HEK293 (cell line): ENCODE measurements around the gene SLC41A1.
A peak's percentile ranks its signal among the peaks of the same experiment; 100 is the strongest.

Source experiments
- CTCF ChIP-seq: fragments of 450-650 bp; formaldehyde crosslinking; IDR thresholded peaks from 2 replicates; pipeline ENCODE4 v1.5.1; 2016; ENCODE audit warnings: missing biosample characterization, missing genetic modification characterization
- HOXA7 ChIP-seq: sonication (generic); formaldehyde crosslinking; IDR thresholded peaks from 2 replicates; pipeline ENCODE4 v1.8.1; 2022; ENCODE audit warnings: missing genetic modification reagents, borderline replicate concordance
- MEIS1 ChIP-seq: sonication (generic); formaldehyde crosslinking; IDR thresholded peaks from 2 replicates; pipeline ENCODE4 v1.8.1; 2022; ENCODE audit warnings: missing genetic modification reagents, mild to moderate bottlenecking, borderline replicate concordance
- OVOL3 ChIP-seq: fragments of 450-650 bp; formaldehyde crosslinking; IDR thresholded peaks from 2 replicates; pipeline ENCODE4 v1.5.1; 2016; ENCODE audit warnings: missing biosample characterization, missing genetic modification characterization
- PRDM1 ChIP-seq: fragments of 450-650 bp; formaldehyde crosslinking; IDR thresholded peaks from 2 replicates; pipeline ENCODE4; 2016; ENCODE audit warnings: missing biosample characterization, missing genetic modification characterization
- REPIN1 ChIP-seq: fragments of 450-650 bp; formaldehyde crosslinking; IDR thresholded peaks from 2 replicates; pipeline ENCODE4 v1.5.1; 2017; ENCODE audit warnings: missing biosample characterization, missing genetic modification characterization, low read depth
- SALL2 ChIP-seq: fragments of 450-650 bp; formaldehyde crosslinking; IDR thresholded peaks from 2 replicates; pipeline ENCODE4 v1.5.0; 2017; ENCODE audit warnings: missing biosample characterization, mild to moderate bottlenecking, missing genetic modification characterization, borderline replicate concordance
- SETDB1 ChIP-seq: IDR thresholded peaks from one replicate; pipeline ENCODE4 v1.6.1; 2017; ENCODE audit warnings: mild to moderate bottlenecking, low read length, moderate library complexity, mixed read lengths; ENCODE audit not compliant: insufficient read length
- TSHZ1 ChIP-seq: fragments of 450-650 bp; formaldehyde crosslinking; IDR thresholded peaks from 2 replicates; pipeline ENCODE4 v1.5.1; 2016; ENCODE audit warnings: missing biosample characterization, missing genetic modification characterization, borderline replicate concordance
- YY1 ChIP-seq: fragments of 450-650 bp; formaldehyde crosslinking; IDR thresholded peaks from 2 replicates; pipeline ENCODE4 v1.5.1; 2018; ENCODE audit warnings: missing biosample characterization, missing genetic modification characterization
- ZBTB1 ChIP-seq: fragments of 450-650 bp; formaldehyde crosslinking; IDR thresholded peaks from 2 replicates; pipeline ENCODE4 v1.5.1; 2016; ENCODE audit warnings: missing biosample characterization, missing genetic modification characterization
- ZBTB10 ChIP-seq: fragments of 450-650 bp; formaldehyde crosslinking; IDR thresholded peaks from 2 replicates; pipeline ENCODE4 v1.5.1; 2016; ENCODE audit warnings: missing biosample characterization, missing genetic modification characterization
- ZBTB17 ChIP-seq: fragments of 450-650 bp; formaldehyde crosslinking; IDR thresholded peaks from 2 replicates; pipeline ENCODE4 v1.5.1; 2016; ENCODE audit warnings: missing biosample characterization, missing genetic modification characterization
- ZBTB48 ChIP-seq: fragments of 450-650 bp; formaldehyde crosslinking; IDR thresholded peaks from 2 replicates; pipeline ENCODE4 v1.5.1; 2016; ENCODE audit warnings: missing biosample characterization, missing genetic modification characterization
- ZNF140 ChIP-seq: fragments of 450-650 bp; formaldehyde crosslinking; IDR thresholded peaks from 2 replicates; pipeline ENCODE4 v1.5.1; 2016; ENCODE audit warnings: missing biosample characterization, missing genetic modification characterization
- ZNF157 ChIP-seq: fragments of 450-650 bp; formaldehyde crosslinking; IDR thresholded peaks from 2 replicates; pipeline ENCODE4 v1.5.1; 2016; ENCODE audit warnings: missing biosample characterization, missing genetic modification characterization
- ZNF175 ChIP-seq: fragments of 450-650 bp; formaldehyde crosslinking; IDR thresholded peaks from 2 replicates; pipeline ENCODE4 v1.5.1; 2016; ENCODE audit warnings: missing biosample characterization, missing genetic modification characterization
- ZNF184 ChIP-seq: fragments of 450-650 bp; IDR thresholded peaks from 2 replicates; pipeline ENCODE4 v1.5.1; 2018; ENCODE audit warnings: missing biosample characterization, mild to moderate bottlenecking, missing genetic modification characterization
- ZNF211 ChIP-seq: fragments of 450-650 bp; formaldehyde crosslinking; IDR thresholded peaks from 2 replicates; pipeline ENCODE4 v1.5.1; 2016; ENCODE audit warnings: low read depth, missing biosample characterization, missing genetic modification characterization
- ZNF266 ChIP-seq: fragments of 450-650 bp; formaldehyde crosslinking; IDR thresholded peaks from 2 replicates; pipeline ENCODE4 v1.5.1; 2016; ENCODE audit warnings: missing biosample characterization, missing genetic modification characterization, low read depth
- ZNF391 ChIP-seq: fragments of 450-650 bp; formaldehyde crosslinking; IDR thresholded peaks from 2 replicates; pipeline ENCODE4 v1.5.1; 2016; ENCODE audit warnings: low read depth, missing biosample characterization, missing genetic modification characterization, borderline replicate concordance
- ZNF473 ChIP-seq: fragments of 450-650 bp; formaldehyde crosslinking; IDR thresholded peaks from 2 replicates; pipeline ENCODE4 v1.5.1; 2017; ENCODE audit warnings: missing biosample characterization, missing genetic modification characterization
- ZNF488 ChIP-seq: fragments of 450-650 bp; formaldehyde crosslinking; IDR thresholded peaks from 2 replicates; pipeline ENCODE4 v1.5.1; 2016; ENCODE audit warnings: missing biosample characterization, missing genetic modification characterization
- ZNF521 ChIP-seq: fragments of 450-650 bp; formaldehyde crosslinking; IDR thresholded peaks from 2 replicates; pipeline ENCODE4 v1.5.1; 2017; ENCODE audit warnings: missing biosample characterization, mild to moderate bottlenecking, missing genetic modification characterization
- ZNF571 ChIP-seq: fragments of 450-650 bp; formaldehyde crosslinking; IDR thresholded peaks from 2 replicates; pipeline ENCODE4 v1.5.0; 2017; ENCODE audit warnings: missing biosample characterization, missing genetic modification characterization
- ZNF629 ChIP-seq: fragments of 450-650 bp; formaldehyde crosslinking; IDR thresholded peaks from 2 replicates; pipeline ENCODE4 v1.5.1; 2017; ENCODE audit warnings: missing biosample characterization, missing genetic modification characterization
- ZNF670 ChIP-seq: fragments of 450-650 bp; formaldehyde crosslinking; IDR thresholded peaks from 2 replicates; pipeline ENCODE4 v1.5.1; 2016; ENCODE audit warnings: missing biosample characterization, missing genetic modification characterization, low read depth
- ZNF677 ChIP-seq: fragments of 450-650 bp; IDR thresholded peaks from 2 replicates; pipeline ENCODE4 v1.5.0; 2018; ENCODE audit warnings: missing biosample characterization, mild to moderate bottlenecking, missing genetic modification characterization, moderate library complexity
- TF ChIP-seq, protein P1 (sequence below): fragments of 450-650 bp; formaldehyde crosslinking; IDR thresholded peaks from 2 replicates; pipeline ENCODE4 v1.5.1; 2016; ENCODE audit warnings: missing biosample characterization, missing genetic modification characterization

Gene SLC41A1

GRCh38 chr1:205750138-205751035, 62.6 kb downstream of the SLC41A1 start, which contains the start of gene NUCKS1 (continued):
- TF ChIP-seq ZNF140 (tag by site-specific recombination) = no peak
- TF ChIP-seq ZNF473 = no peak
- peak; percentile 54 for TF ChIP-seq CTCF (tag by site-specific recombination)
- no peak for TF ChIP-seq ZNF571 (tag by site-specific recombination)
- TF ChIP-seq, protein P1, sequence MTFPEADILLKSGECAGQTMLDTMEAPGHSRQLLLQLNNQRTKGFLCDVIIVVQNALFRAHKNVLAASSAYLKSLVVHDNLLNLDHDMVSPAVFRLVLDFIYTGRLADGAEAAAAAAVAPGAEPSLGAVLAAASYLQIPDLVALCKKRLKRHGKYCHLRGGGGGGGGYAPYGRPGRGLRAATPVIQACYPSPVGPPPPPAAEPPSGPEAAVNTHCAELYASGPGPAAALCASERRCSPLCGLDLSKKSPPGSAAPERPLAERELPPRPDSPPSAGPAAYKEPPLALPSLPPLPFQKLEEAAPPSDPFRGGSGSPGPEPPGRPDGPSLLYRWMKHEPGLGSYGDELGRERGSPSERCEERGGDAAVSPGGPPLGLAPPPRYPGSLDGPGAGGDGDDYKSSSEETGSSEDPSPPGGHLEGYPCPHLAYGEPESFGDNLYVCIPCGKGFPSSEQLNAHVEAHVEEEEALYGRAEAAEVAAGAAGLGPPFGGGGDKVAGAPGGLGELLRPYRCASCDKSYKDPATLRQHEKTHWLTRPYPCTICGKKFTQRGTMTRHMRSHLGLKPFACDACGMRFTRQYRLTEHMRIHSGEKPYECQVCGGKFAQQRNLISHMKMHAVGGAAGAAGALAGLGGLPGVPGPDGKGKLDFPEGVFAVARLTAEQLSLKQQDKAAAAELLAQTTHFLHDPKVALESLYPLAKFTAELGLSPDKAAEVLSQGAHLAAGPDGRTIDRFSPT = no peak
- TF ChIP-seq ZNF629 (tag by site-specific recombination) = peak; percentile 75
- peak; percentile 86; the same call in 1 of the 2 replicates for TF ChIP-seq ZBTB17 (tag by site-specific recombination)
- TF ChIP-seq ZNF391 (tag by site-specific recombination) = peak; percentile 87
- TF ChIP-seq SALL2 = no peak
- TF ChIP-seq ZNF266 = no peak
- TF ChIP-seq PRDM1 (tag by site-specific recombination) = no peak
- no peak for TF ChIP-seq ZNF488 (tag by site-specific recombination)
- TF ChIP-seq ZNF670 = no peak
- no peak for TF ChIP-seq ZNF175 (tag by site-specific recombination)
- no peak for TF ChIP-seq MEIS1
- peak; percentile 82 for TF ChIP-seq ZBTB48 (tag by site-specific recombination)
- TF ChIP-seq ZNF521 (tag by site-specific recombination) = no peak
- TF ChIP-seq ZBTB1 (tag by site-specific recombination) = peak; percentile 90
- TF ChIP-seq ZBTB10 (tag by site-specific recombination) = peak; percentile 91
- TF ChIP-seq ZNF157 (tag by site-specific recombination) = no peak
- TF ChIP-seq ZNF677 (tag by site-specific recombination) = no peak
- TF ChIP-seq ZNF184 (tag by site-specific recombination) = 0 out of 2 replicates have a peak, but pooled peaks have one; percentile 11
- TF ChIP-seq OVOL3 = no peak
- peak; percentile 96 for TF ChIP-seq YY1 (tag by site-specific recombination)
- TF ChIP-seq REPIN1 = 0 out of 2 replicates have a peak, but pooled peaks have one; percentile 79
- TF ChIP-seq SETDB1 = no peak
- no peak for TF ChIP-seq ZNF211 (tag by site-specific recombination)
- TF ChIP-seq TSHZ1 (tag by site-specific recombination) = 0 out of 2 replicates have a peak, but pooled peaks have one; percentile 57
- TF ChIP-seq HOXA7 (CRISPR knock-in tag) = no peak
